Heart left ventricle (tissue), 13 donors: ENCODE results near the gene GPR148.

Experiments
- POLR2A ChIP-seq, 2 donors: fragments of 450-650 bp; IDR thresholded peaks; one replicate each; pipeline ENCODE4 v1.6.1; 2017; ENCODE audit warnings: antibody characterized with exemption in 2 of 2, mild to moderate bottlenecking in 2 of 2, moderate library complexity in 2 of 2
- TF ChIP-seq, protein P1 (sequence below), 12 donors: fragments of 200-600 bp; sonication (generic) in 4 of 12; IDR thresholded peaks; one replicate each; pipeline versions ENCODE4 v1.5.0 to v1.8.0; 2018 to 2022; ENCODE audit warnings: antibody characterized with exemption in 12 of 12, mild to moderate bottlenecking in 5 of 12
- donor health status: ischemic (EF 13 %, LVEDD 7.1; RV severe dilation, severe dysfunction).
- donor health status: DM: no; HTN: yes; CAD: no.
- donor health status: DM: no; HTN: no; CAD: no.
- donor health status: ischemic (EF 25% LVEDD 6.9; RV normal size, moderate dysfunction).
- donor health status: ischemic (EF 25% LVEDD 5.7; RV mildly dilated, moderate dysfunction).
- donor health status: ischemic (EF 35%, LVEDD 5.7; RV mildly dilated, moderate dysfunction).
- donor health status: nonischemic (EF 11% LVEDD 7.7; RV severe dilation, severe dysfunction).
- donor health status: DM: yes; HTN: yes; CAD: no.
- donor health status: PGD.
- donor health status: ischemic (EF 29% LVEDD 5.4; RV normal size, mild dysfunction).
- donor health status: nonischemic (EF 23%, LVEDD 6.1; RV moderate dilation, normal function).

- TF ChIP-seq, protein P1, sequence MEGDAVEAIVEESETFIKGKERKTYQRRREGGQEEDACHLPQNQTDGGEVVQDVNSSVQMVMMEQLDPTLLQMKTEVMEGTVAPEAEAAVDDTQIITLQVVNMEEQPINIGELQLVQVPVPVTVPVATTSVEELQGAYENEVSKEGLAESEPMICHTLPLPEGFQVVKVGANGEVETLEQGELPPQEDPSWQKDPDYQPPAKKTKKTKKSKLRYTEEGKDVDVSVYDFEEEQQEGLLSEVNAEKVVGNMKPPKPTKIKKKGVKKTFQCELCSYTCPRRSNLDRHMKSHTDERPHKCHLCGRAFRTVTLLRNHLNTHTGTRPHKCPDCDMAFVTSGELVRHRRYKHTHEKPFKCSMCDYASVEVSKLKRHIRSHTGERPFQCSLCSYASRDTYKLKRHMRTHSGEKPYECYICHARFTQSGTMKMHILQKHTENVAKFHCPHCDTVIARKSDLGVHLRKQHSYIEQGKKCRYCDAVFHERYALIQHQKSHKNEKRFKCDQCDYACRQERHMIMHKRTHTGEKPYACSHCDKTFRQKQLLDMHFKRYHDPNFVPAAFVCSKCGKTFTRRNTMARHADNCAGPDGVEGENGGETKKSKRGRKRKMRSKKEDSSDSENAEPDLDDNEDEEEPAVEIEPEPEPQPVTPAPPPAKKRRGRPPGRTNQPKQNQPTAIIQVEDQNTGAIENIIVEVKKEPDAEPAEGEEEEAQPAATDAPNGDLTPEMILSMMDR (IDR thresholded peaks at IDR 0.05) = no peak
- TF ChIP-seq POLR2A (IDR thresholded peaks at IDR 0.05) = no peak
Observed at GRCh38 chr2:130729322-130730299, 741 bp downstream of the GPR148 start.
